ENCODE results near the gene LIMS1. TPM values are rescaled to one million over a fixed set of nuclear protein-coding genes. Genes with fewer than 3 reads are reported as not detected.

LIMS1 gene
- total RNA-seq, 1 experiment from 2014 or later = 101 TPM

DNA sequence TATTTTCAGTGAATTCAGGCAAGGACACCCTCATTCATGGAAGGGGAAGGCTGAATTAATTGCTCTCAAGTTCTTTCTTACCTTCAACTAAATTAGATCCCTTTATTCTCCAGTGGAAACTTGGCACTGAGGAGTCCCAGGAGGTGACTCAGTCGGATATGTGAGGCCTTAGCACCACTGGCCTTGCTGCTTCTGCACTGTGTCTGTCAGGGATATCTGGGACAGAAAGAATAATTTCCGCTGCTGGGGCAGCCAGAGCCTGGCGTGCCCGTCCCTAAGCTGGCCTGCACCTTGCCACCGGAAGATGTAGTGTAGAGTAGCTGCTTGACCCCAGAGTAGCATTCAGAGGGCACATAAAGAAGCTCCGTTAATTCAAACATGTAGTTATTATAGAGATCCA, 53.4 kb downstream of the LIMS1 start:
- H3K27ac ChIP-seq (ENCODE audit: low read length) = peak overlapping the region; percentile 46

GRCh38 chr2:108588070-108588668, 53.9 kb downstream of the LIMS1 start:
- no peaks in the 10 kb centered on the region for H3K9me3 ChIP-seq (ENCODE audit: control insufficient read depth, insufficient read depth, low read depth, low read length)
- BruUV-seq (replicated peaks) = no TSS peak
- no peaks in the 10 kb centered on the region for H3K36me3 ChIP-seq (ENCODE audit: control insufficient read depth, insufficient read depth, low read length)
- ChIA-PET CTCF (no interaction called here), POLR2A (interaction anchor here (0.6 to 0.9 kb wide), 2 partner anchors 8 to 137 kb away, joined by 3 read pairs; no protein-coding TSS in a partner anchor)
- ATAC-seq (no peak), DNase-seq (ENCODE audit: low read depth, low spot score) (no peak)
- H3K4me1 ChIP-seq (ENCODE audit: control insufficient read depth, insufficient read depth, low read length) = peaks cover 39% of the 10 kb centered on the region
- no peak for TF ChIP-seq SIN3A (IDR thresholded peaks at IDR 0.05; ENCODE audit: borderline replicate concordance, insufficient read depth, low read depth, low read length)
- TF ChIP-seq, protein P1, sequence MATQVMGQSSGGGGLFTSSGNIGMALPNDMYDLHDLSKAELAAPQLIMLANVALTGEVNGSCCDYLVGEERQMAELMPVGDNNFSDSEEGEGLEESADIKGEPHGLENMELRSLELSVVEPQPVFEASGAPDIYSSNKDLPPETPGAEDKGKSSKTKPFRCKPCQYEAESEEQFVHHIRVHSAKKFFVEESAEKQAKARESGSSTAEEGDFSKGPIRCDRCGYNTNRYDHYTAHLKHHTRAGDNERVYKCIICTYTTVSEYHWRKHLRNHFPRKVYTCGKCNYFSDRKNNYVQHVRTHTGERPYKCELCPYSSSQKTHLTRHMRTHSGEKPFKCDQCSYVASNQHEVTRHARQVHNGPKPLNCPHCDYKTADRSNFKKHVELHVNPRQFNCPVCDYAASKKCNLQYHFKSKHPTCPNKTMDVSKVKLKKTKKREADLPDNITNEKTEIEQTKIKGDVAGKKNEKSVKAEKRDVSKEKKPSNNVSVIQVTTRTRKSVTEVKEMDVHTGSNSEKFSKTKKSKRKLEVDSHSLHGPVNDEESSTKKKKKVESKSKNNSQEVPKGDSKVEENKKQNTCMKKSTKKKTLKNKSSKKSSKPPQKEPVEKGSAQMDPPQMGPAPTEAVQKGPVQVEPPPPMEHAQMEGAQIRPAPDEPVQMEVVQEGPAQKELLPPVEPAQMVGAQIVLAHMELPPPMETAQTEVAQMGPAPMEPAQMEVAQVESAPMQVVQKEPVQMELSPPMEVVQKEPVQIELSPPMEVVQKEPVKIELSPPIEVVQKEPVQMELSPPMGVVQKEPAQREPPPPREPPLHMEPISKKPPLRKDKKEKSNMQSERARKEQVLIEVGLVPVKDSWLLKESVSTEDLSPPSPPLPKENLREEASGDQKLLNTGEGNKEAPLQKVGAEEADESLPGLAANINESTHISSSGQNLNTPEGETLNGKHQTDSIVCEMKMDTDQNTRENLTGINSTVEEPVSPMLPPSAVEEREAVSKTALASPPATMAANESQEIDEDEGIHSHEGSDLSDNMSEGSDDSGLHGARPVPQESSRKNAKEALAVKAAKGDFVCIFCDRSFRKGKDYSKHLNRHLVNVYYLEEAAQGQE (IDR thresholded peaks at IDR 0.05; ENCODE audit: insufficient read depth in 1 of 2, low read depth in 2 of 2, low read length in 1 of 2) = no peak
- TF ChIP-seq CTCF (IDR thresholded peaks at IDR 0.05) = no peak
- TF ChIP-seq TCF7L2 (IDR thresholded peaks at IDR 0.05; ENCODE audit: low read depth, low read length) = no peak
- TF ChIP-seq POLR2AphosphoS5 (IDR thresholded peaks at IDR 0.05; ENCODE audit: low read depth, low read length) = no peak
- in situ Hi-C loops (cut with HindIII; ENCODE audit: low pct_unique_long_range_greater_than_20kb, low sequenced_read_pairs) = no loop called here
- no peak overlapping the region for H3K4me3 ChIP-seq (ENCODE audit: low read depth in 2 of 2, low read length in 2 of 2)
- no peaks in the 10 kb centered on the region for H3K27me3 ChIP-seq (ENCODE audit: control insufficient read depth, insufficient read depth, low read length)
- peak overlapping the region; percentile 58 for H3K27ac ChIP-seq (ENCODE audit: low read length)
- intact Hi-C loops (cut with micrococcal nuclease; ENCODE audit: unreplicated experiment) = loop anchor here (10.0 kb wide), 1 partner anchor 373 kb away; no protein-coding TSS in a partner anchor

More for the DNA sequence above, 53.4 kb downstream of the LIMS1 start:
- ATAC-seq (peak; percentile 68), DNase-seq (ENCODE audit: low read depth, low spot score) (no peak)
- H3K9me3 ChIP-seq (ENCODE audit: control insufficient read depth, insufficient read depth, low read depth, low read length) = no peaks in the 10 kb centered on the region
- H3K36me3 ChIP-seq (ENCODE audit: control insufficient read depth, insufficient read depth, low read length) = no peaks in the 10 kb centered on the region
- CTCF ChIA-PET = interaction anchor here (1.6 kb wide), 1 partner anchor 49 kb away, joined by 5 read pairs; no protein-coding TSS in a partner anchor
- intact Hi-C loops (cut with micrococcal nuclease; ENCODE audit: unreplicated experiment) = loop anchor here (10.0 kb wide), 1 partner anchor 373 kb away; no protein-coding TSS in a partner anchor
- TF ChIP-seq TCF7L2 (IDR thresholded peaks at IDR 0.05; ENCODE audit: low read depth, low read length) (no peak), SIN3A (IDR thresholded peaks at IDR 0.05; ENCODE audit: borderline replicate concordance, insufficient read depth, low read depth, low read length) (no peak), CTCF (IDR thresholded peaks at IDR 0.05) (no peak), POLR2AphosphoS5 (IDR thresholded peaks at IDR 0.05; ENCODE audit: low read depth, low read length) (no peak)
- TF ChIP-seq, protein P1 (IDR thresholded peaks at IDR 0.05; ENCODE audit: insufficient read depth in 1 of 2, low read depth in 2 of 2, low read length in 1 of 2) = no peak
- H3K27me3 ChIP-seq (ENCODE audit: control insufficient read depth, insufficient read depth, low read length) = no peaks in the 10 kb centered on the region
- in situ Hi-C loops (cut with HindIII; ENCODE audit: low pct_unique_long_range_greater_than_20kb, low sequenced_read_pairs) = no loop called here
- H3K4me1 ChIP-seq (ENCODE audit: control insufficient read depth, insufficient read depth, low read length) = peaks cover 34% of the 10 kb centered on the region
- POLR2A ChIA-PET = interaction anchor here (0.6 to 0.9 kb wide), 2 partner anchors 8 to 136 kb away, joined by 3 read pairs; no protein-coding TSS in a partner anchor
- no TSS peak for BruUV-seq (replicated peaks)
- no peak overlapping the region for H3K4me3 ChIP-seq (ENCODE audit: low read depth in 2 of 2, low read length in 2 of 2)
